ENCODE results near the gene DLGAP4.

Gene DLGAP4

DNA sequence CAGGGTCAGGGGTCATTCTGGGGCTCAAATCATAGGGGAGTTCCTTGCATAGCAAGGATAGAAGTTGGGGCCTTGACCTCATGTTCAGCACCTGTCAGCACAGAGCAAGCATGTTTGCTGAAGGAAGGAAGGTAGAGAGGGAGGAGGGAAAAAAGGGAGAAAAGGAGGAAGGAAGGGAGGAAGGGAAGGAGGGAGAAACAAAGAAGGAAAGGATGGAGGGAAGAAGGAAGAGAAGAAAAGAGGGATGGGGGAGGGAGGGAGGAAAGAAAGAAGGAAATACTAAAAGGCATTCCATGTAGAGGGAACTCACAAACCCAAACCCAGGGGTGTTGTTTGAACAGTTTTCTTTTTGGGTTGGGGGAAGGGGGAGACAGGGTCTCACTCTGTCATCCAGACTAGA is 80.1 kb downstream of the DLGAP4 start:
- no peak for DNase-seq

DNA sequence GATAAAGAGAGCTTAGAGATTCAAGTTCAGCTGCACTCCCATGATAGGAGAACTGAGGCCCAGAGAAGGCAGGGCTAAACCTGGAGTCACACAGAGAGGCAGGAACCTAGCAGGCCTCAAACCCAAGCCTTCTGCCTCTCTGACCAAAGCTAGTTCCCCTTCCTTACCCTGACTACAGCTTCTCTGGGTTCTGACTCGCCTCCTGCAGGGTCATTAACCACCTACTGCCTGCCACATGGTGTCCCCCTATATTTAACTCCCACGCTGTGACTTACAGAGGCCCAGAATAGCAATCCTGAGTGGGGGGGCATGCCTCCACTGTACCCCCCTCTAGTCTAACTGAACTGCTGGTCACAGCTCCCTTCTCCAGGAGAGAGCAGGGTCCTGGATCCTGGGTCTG is 84.1 kb downstream of the DLGAP4 start:
- no peak for DNase-seq

DNA sequence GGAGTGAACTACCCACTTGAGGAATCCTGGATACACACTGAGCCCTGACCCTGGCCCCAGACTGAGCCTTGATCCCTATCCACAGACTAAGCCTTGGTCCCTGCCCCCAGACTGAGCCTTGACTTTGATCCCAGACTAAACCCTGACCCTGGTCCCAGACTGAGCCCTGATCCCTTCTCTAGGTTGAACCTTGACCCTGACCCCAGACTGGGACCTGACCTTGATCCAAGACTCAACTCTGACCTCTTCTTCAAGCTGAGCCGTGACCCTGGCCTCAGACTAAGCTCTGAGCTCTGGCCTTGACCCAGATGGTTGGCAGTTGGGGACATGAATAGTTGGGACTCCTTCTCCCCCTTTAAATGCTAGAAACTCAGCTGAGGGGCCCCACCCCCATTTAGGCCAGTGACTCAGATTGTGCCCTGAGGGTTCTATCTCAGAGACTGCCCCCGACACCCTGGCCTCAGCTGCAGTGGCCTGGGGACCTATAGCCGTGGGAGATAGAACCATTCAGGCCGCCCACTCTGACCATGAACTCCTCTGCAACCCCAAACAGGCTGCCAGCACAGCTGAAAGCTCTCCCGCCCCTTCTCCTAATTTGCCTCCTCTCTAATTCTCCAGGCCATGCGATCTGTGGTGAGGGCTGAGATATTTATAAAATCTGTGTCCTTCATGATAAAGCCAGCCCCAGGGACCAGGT is 84.7 kb downstream of the DLGAP4 start:
- DNase-seq: no peak

DNA sequence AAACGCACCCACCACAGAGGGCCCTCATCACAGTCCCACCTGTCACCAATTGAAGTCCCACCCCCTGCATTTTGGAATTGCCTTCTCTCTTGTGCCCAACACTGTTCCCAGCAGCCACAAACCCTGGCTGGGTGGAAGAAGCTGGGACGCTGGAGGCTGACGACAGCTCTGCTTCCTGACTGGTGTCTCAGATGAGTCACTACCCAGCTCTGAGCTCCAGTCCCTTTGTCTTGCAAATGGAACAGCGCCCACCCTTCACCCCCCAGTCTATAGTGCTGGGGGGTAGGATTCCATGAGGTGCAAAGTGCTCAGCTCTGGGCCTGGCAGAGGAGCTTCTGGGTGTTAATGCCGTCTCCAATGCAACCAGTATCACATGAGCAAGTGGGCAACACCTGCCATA is 85.3 kb downstream of the DLGAP4 start:
- DNase-seq: no peak

DNA sequence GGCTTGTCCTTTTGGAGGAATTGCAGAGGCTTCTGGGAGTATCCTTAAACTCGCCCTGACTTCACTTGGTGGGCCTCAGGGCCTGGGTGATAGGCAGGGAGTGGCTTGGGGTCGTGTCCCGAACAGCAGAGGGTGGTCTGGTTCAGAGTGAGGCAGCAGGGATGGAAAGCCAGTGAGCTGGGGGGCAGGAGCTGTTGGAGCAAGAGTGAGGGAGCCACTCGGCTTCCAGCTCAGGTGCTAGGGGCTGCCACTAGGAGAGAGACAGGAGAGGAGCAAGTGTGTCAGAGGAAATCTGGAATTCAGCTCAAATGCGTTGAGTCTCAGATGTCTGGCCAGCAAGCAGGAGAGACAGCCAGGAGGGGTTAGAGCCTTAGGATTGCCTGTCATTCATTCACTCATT is 85.8 kb downstream of the DLGAP4 start:
- DNase-seq: no peak

DNA sequence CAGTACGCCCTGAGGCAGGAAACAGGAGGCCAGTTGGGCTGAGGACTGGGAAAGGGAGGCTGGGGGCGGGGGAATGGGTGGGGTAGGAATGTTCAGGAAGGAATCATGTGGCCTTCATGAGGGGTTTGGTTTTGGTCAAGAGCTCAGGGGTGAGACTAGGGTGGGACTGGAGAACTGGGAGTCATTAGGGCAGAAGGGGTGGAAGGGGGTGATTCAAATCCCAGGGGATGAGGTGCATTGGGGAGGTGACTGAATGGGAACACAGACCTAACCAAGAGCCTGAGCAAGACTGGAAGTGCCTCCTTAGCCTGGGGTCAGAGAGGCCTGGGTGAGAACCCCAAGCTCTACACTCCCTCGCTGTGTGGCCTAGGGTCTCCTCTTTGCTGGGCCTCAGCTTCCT is 86.8 kb downstream of the DLGAP4 start:
- no peak for DNase-seq

DNA sequence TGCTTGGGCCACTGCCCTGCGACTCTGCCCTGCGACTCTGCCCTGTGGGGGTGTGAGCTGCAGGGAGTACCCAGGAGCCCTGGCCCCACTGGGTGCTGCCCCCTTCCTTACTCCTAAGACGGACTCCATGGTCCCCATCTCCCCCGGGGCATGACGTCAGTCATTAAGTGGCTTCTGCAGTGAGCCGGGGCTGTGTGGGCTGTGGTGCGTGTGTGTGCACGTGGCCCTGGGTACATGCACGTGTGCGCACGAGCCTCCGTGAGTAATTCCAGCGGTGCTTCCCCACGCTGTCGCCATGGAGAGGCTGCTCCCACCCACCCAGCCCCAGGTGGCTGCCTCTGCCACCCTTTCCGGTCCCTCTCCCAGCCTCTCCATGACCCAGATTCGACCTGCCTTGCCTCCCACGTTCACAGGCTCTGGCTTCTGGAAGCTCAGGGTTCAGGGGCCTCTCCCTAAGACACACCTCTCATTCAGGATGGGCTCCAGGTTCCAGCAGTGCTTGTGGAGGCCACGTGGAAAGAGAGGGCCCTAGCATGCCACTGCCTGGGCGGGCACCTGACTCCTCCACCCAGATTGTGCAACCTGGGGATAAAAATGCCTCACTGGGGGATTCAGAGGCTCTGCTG is 88.3 kb downstream of the DLGAP4 start:
- peak in 1 of 3 experiments; percentile 33 for DNase-seq

DNA sequence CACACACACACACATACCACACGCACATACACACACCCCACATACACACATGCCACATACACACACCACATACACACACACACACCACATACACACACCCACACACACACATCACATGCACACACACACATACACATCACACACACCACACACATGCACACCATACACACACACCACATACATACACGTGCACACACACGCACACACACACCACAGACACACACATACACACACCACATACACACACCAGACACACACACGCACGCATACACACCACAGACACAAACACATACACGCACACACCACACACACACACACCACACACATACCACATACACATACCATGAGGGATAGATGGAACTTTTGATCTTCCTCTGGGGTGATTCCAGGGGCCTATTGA is 90.2 kb downstream of the DLGAP4 start:
- no peak for DNase-seq

DNA sequence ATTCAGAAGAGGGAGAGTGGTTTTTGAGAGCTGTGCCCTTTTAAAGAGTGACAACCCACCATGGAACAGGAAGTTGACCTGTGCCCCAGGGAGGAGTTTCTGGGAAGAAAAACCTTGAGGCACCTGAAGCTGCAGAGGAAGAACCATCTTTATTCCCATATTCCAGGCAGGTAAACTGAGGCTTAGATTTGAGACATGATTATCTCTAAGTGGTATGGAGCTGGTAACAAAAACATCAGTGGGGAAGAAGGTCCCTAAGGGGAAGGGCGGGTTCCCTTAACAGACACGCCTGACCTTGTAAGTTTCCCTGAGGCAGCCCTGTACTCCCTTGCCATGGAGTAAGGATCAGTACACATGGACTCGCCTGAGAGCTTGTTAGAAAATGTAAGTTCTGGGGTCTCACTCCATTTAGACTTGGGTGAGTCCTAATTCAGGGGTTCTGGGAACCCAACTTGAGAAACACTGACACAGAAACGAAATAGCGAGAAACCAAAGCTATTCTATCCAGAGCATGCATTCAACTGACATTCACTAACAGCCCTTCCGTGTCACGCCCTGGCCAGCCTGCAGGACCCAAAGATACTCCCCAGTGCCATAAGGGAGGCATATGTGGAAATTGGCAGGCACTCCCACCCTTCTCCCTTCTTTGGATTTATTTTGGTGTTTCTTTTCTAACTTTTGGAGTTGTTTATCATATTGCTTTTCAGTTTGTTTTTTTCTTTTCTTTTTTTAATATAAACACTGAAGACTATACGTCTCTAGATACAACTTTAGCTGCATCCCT is 90.9 kb downstream of the DLGAP4 start:
- DNase-seq: no peak

DNA sequence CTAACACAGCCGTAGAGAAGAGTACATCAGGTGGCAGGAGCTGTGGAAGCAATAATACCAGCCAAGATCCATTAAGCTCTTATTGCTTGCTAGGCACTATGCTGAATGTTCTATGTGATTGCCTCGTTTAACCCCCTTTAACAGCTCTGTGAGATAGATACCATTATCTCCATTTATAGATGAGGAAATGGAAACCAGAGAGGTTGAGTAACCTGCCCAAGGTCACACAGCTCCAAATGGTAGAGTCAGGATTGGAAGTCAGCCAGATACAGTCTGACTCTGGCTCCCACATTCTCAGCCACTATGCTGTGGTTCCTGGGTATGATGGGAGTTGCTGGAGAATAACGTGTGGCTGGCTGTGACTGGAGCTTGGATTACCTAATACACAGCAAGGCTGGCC is 92.4 kb downstream of the DLGAP4 start:
- DNase-seq: no peak

DNA sequence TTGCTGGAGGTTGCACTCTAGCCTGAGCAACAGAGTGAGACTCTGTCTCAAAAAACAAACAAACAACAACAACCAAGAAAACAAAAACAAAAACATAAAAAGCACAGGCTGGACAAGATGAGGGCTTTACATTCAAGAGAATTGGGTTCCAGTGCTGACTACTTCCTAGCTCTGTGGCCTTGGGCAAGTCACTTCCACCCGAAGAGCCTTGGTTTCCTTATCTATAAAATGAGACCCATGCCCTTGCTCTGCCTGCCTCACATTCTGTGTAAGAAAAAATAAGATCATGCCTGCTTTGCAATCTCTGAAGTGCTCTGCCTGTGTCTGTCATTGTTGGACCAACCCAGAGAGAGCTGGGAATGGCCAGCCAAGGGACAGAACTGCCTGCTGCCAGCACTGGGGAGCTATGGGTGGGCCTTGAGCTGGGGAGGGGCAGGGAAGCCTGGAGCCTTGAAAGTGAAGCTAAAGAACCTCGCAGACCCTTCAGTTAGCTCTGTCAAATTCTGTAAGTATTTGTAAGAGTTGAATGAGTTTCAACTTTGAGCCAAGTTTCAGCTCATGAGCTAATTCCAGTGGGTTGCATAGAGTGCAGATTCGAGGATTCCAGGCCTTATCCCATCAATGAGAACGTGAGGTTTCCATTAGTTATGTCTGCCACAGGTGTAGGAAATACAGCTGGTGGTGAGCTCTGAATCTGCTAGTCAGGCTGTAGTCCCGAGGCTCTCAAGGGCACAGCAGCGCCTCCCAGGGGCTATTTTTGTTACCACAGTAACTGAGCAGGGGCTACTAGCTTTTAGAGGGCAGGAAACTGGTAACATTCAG is 93.2 kb downstream of the DLGAP4 start:
- DNase-seq: peak in 2 of 3 experiments; percentile 10 to 58

DNA sequence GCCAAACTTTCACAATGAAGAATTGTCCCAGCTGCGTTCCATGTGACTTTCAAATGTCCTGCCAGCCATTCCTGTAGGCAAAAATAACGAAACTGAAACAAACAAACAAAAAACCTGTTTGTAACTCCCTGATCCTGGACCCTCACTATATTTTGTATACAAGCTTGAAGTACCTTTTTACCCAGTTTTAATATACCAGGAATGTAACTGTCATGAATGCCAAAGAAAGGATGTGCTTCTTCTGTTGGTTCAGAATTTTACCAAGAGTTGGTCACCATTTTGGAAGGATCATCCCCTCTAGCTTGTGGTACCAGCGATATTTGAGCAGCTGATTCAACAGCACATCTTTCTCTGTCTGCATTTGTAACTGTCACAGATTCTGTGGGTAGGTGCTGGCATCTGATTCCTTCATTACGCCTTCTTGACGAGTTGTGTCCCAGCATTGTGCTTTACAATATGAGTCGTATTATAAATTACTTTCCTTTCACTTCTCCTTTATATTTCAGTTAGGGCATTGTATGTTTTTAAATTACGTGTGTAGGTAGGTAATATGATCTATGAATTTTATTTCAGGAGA is 93.9 kb downstream of the DLGAP4 start:
- no peak for DNase-seq

DNA sequence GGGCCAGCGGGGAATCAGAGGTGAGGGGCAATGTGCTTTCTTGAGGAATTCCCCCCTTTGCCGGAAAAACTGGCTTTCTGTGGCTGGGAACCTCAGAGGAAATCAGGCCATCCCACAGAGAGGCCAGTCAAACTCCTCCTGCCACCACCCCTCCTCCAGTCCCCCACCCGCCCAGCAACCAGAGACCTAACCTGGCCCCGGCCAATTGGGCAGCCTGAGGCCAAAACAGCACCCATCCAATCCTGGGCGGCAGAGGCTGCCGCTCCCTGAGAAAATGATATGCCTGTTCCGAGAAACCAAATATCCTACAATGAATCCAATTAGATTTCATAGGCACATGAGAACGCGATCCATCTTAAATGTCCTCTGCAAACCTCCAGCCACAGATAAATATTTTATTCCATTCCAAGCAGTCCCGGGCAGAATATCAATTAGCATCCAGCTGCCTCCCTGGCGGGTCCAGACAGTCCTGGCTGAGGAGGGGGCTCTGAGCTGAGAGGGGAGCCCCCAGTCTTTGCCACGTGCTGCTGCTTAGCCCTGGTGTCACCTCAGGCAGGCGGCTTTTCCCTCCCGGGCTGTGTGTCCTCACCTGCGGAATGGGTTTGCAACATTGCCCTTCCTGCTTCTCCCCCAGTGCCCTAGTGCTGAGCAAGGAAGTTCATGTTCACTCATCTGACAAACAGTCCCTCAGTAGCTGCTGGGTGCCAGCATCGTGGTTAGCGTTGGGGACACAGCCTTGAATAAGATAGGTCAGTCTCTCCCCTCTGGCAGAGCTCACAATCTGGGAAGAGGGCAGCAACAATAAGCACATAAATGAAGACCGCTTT is 95.0 kb downstream of the DLGAP4 start:
- DNase-seq: no peak

DNA sequence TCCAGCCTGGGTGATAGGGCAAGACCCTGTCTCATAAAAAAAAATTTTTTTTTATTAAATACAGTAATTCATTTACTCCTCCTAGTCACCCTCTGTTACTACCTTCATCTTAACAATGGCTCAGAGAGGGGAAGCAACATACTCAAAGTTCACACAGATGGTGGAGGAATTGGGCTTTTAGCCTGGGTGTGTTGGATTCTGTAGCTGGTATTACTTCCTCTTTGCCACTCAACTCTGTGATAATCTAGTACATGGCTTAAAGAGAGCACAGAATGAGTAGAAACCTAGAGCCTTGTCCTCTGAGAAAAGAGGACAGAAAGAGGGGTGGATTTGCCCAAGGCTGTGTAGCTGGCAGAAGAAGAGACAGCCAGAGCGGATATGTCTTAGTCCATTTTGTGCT is 96.6 kb downstream of the DLGAP4 start:
- DNase-seq: no peak

DNA sequence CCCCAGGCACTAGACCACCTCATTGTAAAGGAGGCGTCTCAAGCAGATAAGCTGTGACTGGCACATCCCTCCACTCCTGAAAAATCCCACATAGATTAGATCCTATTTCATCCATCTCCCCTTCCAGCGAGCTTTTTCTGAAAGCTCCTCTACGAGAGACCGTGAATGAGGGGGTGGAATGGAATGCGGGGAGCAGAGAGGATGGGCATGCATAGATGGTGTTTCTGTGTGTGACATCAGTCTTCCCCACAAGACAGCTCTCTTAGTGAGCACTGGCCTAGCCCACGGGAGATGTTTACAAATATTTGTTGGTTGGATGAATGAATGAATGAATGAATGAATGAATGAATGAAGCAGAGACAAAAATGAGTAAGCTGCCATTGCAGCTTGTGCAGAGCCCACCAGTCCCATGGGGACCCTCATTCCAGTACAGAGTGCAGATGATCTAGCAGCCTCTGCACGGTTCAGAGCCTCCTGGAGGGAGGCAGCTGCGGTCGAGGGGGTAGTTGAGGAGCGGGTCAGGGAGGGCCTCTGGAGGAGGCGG is 98.4 kb downstream of the DLGAP4 start:
- no peak for DNase-seq

DNA sequence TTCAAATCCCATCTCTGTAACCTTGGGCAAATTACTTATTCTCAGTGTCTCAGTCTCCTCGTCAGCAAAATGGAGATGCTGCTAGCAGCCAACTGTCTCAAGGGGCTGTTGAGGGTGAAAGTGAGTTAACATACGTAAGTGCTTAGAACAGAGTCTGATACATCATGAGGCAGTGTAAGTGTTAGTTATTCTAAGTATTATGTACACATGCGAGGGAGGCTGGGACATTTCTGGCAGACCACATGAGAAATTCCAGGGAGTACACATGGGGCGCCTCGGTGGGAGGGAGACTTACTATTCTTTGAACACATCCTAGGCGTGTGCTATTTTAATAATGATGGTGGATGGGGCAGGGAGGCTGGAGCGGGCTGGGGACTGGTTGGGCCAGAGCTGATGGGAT is 99.1 kb downstream of the DLGAP4 start:
- no peak for DNase-seq

DNA sequence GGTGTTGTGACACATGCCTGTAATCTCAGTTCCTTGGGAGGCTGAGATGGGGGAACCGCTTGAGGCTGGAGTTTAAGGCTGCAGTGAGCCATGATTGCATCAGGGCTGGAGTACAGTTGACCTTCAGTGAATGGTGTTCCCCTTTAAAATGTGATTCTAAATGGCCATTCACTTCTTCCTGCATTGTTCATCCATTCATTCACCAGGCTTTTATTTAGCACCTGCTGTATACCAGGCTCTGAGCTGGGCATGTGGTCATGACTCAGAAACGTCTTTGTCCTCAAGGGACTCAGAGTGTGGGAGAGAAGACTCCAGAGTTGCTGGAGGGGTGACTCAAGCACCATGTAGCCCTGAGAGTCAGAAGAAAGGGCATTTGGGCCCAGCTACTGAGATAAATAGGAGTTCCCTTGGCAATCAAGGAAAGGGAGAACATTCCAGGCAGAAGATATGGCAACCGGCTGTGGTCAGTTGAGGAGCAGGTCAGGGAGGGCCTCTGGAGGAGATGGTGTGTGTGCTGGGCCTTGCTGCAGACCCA is 101.1 kb downstream of the DLGAP4 start:
- no peak for DNase-seq

DNA sequence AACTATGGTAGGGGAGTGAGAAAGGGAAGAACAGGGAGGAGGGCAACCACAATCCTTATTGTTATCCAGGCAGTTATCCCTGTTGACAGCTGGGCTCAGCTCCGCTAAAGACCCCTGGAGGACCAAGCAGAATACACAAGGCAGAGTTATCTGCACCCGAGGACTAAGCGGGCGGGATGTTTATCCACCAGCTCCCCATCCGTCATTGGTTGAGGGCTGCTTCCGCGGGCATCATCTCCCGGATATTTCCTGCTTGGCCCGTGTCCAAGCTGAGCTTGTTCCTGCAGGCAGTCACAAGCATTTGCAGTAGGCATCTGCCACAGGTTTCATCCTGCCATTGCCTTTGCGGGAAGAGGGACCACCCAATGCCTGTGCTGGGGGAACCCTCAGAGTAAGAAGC is 102.1 kb downstream of the DLGAP4 start:
- peak in 2 of 3 experiments; percentile 29 to 55 for DNase-seq

DNA sequence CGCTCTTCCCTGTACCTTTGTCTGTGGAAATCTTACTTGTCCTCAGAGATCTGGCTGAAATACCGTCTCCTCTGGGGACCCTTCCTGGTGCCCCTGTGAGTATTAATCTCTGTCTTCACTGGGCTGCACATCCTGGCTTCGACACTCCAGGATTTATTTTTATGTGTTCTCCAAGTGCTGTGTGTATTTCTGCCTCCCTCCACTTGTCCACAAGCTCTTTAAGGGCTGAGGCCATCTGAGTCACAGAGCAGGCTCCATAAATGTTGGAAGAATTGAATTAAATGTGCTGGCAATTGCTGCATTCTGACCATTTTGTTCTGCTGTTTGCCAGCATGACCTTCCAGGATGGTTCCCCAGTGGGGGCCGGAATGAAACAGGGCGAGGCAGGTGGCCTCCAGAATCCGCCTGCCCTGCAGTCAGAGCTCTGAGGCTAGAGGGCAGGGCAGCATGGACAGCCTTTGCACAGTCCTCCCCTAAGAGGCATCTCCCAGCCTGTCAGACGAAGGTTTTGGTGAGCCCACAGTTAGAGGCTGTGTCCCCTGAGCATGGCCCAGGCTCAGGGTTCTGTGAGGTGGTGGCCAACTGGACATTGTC is 105.8 kb downstream of the DLGAP4 start:
- DNase-seq: no peak

DNA sequence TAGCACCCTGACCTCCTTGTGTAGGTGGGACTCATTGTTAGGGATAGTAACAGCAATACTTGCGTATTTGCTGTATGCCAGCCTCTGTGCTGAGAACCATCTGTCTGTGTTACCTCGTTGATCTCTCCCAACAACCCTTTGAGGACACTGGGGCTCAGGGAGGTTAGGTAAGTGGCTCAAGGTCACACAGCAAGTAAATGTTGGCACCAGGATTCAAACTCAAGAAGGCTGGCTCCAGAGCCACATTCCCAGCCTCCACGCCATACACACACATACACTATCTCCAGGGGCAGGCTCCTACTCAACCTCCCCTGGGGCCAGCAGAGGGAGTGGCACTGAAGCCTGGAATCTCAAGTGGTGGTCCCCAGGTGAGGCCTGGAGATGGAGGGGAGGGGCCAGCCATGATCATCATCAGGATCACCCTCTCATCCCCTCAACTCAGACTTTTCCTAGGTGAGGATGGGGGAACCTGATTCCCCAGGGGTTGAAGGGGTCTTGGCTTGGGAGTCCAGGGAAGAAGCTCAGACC is 109.4 kb downstream of the DLGAP4 start:
- no peak for DNase-seq

DNA sequence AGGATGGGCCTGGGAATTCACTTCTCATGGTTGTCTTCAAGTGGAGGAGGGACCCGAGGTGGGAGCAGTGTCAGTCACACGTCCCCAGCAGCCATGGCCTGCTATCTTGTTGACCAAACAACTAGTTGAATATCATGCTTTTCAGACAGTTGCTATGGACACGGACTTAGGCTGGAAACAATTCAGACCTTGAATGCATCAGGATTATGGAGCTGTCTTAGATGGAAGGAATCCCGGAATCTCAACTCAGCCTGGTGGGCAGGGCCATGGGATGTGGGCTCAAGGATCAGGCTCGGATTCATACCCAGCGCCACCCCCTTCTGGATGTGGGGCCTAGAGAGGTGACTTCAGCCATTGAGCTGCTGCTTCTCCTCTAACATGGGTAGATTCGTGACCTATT is 112.6 kb downstream of the DLGAP4 start:
- DNase-seq: no peak
